ENCODE data around the gene TNNI3K.

DNA sequence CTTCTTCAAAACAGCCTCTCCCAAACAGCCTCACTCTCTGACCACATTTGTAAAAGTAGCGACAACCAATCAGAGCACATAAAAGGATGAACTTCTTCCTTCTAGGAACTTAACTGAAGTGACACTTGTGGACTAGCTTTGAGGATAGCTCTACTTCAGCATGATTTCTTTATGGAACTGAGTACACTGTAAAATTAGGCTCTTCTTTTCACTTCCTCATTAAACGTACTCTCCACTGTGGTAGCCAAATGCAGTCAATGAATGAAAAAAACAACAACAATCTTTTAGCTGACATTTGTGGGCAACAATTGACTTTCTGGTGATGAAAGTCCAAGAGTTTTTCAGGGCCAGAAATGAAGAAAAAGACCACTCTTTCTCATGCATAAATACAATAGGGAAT, 267.7 kb downstream of the TNNI3K start:
- TF ChIP-seq, protein P1, sequence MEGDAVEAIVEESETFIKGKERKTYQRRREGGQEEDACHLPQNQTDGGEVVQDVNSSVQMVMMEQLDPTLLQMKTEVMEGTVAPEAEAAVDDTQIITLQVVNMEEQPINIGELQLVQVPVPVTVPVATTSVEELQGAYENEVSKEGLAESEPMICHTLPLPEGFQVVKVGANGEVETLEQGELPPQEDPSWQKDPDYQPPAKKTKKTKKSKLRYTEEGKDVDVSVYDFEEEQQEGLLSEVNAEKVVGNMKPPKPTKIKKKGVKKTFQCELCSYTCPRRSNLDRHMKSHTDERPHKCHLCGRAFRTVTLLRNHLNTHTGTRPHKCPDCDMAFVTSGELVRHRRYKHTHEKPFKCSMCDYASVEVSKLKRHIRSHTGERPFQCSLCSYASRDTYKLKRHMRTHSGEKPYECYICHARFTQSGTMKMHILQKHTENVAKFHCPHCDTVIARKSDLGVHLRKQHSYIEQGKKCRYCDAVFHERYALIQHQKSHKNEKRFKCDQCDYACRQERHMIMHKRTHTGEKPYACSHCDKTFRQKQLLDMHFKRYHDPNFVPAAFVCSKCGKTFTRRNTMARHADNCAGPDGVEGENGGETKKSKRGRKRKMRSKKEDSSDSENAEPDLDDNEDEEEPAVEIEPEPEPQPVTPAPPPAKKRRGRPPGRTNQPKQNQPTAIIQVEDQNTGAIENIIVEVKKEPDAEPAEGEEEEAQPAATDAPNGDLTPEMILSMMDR (conservative IDR thresholded peaks at IDR 0.05; ENCODE audit: low read depth, low read length) = no peak
- no peak for TF ChIP-seq EZH2 (IDR thresholded peaks at IDR 0.05; ENCODE audit: borderline replicate concordance, low read depth, low read length, poor library complexity, severe bottlenecking)
